Activated CD4-positive, alpha-beta T cell treated with anti-CD3 and anti-CD28 coated beads, Interleukin-2, amount 50 U/mL, for 16 hours (primary cell): ENCODE measurements around the gene C11orf98.
"Not testable (repeated sequence)": the region's sequence is repeated elsewhere in the genome, so short reads cannot be mapped to it uniquely, and the experiment has no call there.

ENCODE experiments used
- DNase-seq: peaks from one replicate; pipeline ENCODE4 v3.0.0-alpha.2; 2020

The C11orf98 gene

GRCh38 chr11:62665075-62665598 is at the start of gene C11orf98, which contains the start of gene CSKMT:
Gene C11orf98, minus strand, starts transcription at chr11:62665210. Its CDS starts 41 bp downstream, at chr11:62665169.
Gene CSKMT, plus strand, starts transcription at chr11:62665312. Its CDS starts 568 bp downstream, at chr11:62665880.
- DNase-seq = peak; percentile 98

- DNase-seq = no peak
These were observed 48.3 kb upstream of the C11orf98 start for GRCh38 chr11:62713343-62713742.

GRCh38 chr11:62712861-62713260 is 47.9 kb upstream of the C11orf98 start:
- DNase-seq = no peak

GRCh38 chr11:62712276-62712812 is 47.3 kb upstream of the C11orf98 start:
- DNase-seq = no peak

GRCh38 chr11:62710001-62710345 is 45.0 kb upstream of the C11orf98 start:
- no peak for DNase-seq

GRCh38 chr11:62709247-62710000 is 44.4 kb upstream of the C11orf98 start:
- peak; percentile 98 for DNase-seq

- no peak for DNase-seq
These were observed 43.8 kb upstream of the C11orf98 start for GRCh38 chr11:62708793-62709192.

GRCh38 chr11:62708392-62708791 is 43.4 kb upstream of the C11orf98 start:
- DNase-seq = no peak

GRCh38 chr11:62707277-62707861 is 42.4 kb upstream of the C11orf98 start, which contains the start of the genes BSCL2 and GNG3:
Gene BSCL2, minus strand, starts transcription at chr11:62707424. Its CDS starts 229 bp downstream, at chr11:62707195.
Gene GNG3, plus strand, starts transcription at chr11:62707676. Its CDS starts 620 bp downstream, at chr11:62708296.
- DNase-seq = no peak

GRCh38 chr11:62706850-62707247 is 41.8 kb upstream of the C11orf98 start:
- no peak for DNase-seq

GRCh38 chr11:62705880-62706849 is 41.2 kb upstream of the C11orf98 start:
- DNase-seq = peak; percentile 95

- DNase-seq = no peak
These were observed 40.4 kb upstream of the C11orf98 start for GRCh38 chr11:62705413-62705812.

GRCh38 chr11:62703921-62704320 is 38.9 kb upstream of the C11orf98 start:
- not testable (repeated sequence) for DNase-seq

- peak; percentile 63 for DNase-seq
These were observed 37.2 kb upstream of the C11orf98 start for GRCh38 chr11:62702246-62702645.

GRCh38 chr11:62694455-62695167 is 29.6 kb upstream of the C11orf98 start:
- peak; percentile 77 for DNase-seq

GRCh38 chr11:62693624-62694023 is 28.6 kb upstream of the C11orf98 start:
- not testable (repeated sequence) for DNase-seq

GRCh38 chr11:62689421-62690183 is 24.6 kb upstream of the C11orf98 start, which contains the start of gene LRRN4CL:
Gene LRRN4CL, minus strand, starts transcription at chr11:62689530. Its CDS starts 1,022 bp downstream, at chr11:62688508.
- DNase-seq = no peak

GRCh38 chr11:62688491-62688890 is 23.5 kb upstream of the C11orf98 start:
- no peak for DNase-seq

- DNase-seq = no peak
These were observed 22.7 kb upstream of the C11orf98 start for GRCh38 chr11:62687508-62688396.

GRCh38 chr11:62682518-62682917 is 17.5 kb upstream of the C11orf98 start:
- DNase-seq = no peak
